ENCODE results near the gene CASKIN1. TPM values are rescaled to one million over a fixed set of nuclear protein-coding genes. Genes with fewer than 3 reads are reported as not detected.

Gene CASKIN1
- polyA plus RNA-seq, 3 donors, result not detected

DNA sequence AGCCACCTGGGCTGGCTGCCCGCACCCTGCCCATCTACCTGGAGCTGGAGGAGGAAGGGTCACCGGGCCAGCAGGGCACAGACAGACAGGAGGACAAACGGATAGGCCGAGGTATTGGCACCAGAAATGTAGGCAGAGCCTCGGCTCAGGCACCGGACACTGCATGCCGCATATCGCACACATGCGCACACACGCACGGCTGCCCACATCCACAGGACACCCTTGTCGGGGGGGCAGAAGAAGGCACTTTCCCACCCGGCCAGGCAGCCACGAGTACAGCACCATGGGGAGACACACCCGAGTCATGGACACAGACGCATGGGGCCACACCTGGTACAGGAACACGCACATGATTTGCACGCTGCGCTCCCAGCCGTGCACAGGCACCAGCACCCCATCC is 14.5 kb downstream of the CASKIN1 start:
- TF ChIP-seq, protein P1, sequence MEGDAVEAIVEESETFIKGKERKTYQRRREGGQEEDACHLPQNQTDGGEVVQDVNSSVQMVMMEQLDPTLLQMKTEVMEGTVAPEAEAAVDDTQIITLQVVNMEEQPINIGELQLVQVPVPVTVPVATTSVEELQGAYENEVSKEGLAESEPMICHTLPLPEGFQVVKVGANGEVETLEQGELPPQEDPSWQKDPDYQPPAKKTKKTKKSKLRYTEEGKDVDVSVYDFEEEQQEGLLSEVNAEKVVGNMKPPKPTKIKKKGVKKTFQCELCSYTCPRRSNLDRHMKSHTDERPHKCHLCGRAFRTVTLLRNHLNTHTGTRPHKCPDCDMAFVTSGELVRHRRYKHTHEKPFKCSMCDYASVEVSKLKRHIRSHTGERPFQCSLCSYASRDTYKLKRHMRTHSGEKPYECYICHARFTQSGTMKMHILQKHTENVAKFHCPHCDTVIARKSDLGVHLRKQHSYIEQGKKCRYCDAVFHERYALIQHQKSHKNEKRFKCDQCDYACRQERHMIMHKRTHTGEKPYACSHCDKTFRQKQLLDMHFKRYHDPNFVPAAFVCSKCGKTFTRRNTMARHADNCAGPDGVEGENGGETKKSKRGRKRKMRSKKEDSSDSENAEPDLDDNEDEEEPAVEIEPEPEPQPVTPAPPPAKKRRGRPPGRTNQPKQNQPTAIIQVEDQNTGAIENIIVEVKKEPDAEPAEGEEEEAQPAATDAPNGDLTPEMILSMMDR (IDR thresholded peaks at IDR 0.05), result no peak
- Histone ChIP-seq H3K4me3 (replicated peaks in 1 of 3; ENCODE audit: low read depth in 2 of 3, low read length in 3 of 3) (no peak overlapping the region), H2AFZ (ENCODE audit: insufficient read depth, low read depth, low read length, poor library complexity, severe bottlenecking) (no peak overlapping the region), H3K9ac (ENCODE audit: insufficient read depth, low read length, poor library complexity, severe bottlenecking) (no peak overlapping the region), H4K20me1 (ENCODE audit: insufficient read depth, low read length) (no peaks in the 10 kb centered on the region), H3K79me2 (ENCODE audit: insufficient read depth, low read length) (no peaks in the 10 kb centered on the region), H3K4me1 (ENCODE audit: control insufficient read depth in 1 of 2, insufficient read depth in 2 of 2, low read length in 2 of 2) (no peaks in the 10 kb centered on the region), H3K36me3 (replicated peaks in 1 of 2; ENCODE audit: control insufficient read depth in 1 of 2, insufficient read depth in 2 of 2, low read length in 2 of 2) (peaks cover 2 to 10% of the 10 kb centered on the region in 2 donors), H3K4me2 (replicated peaks; ENCODE audit: extremely low read depth, low read length, poor library complexity, severe bottlenecking) (no peak overlapping the region), H3K27ac (ENCODE audit: low read depth in 1 of 2, low read length in 2 of 2) (no peak overlapping the region), H3K27me3 (ENCODE audit: control insufficient read depth in 2 of 2, insufficient read depth in 2 of 2, low read length in 2 of 2) (peaks cover 0 to 3% of the 10 kb centered on the region in 2 donors), H3K9me3 (replicated peaks in 1 of 2; ENCODE audit: control insufficient read depth in 1 of 2, insufficient read depth in 1 of 2, low read length in 2 of 2) (no peaks in the 10 kb centered on the region)
- Mint-ChIP-seq H3K27me3 (ENCODE audit: low read depth in 3 of 3) (peaks cover 2 to 7% (median 3%) of the 10 kb centered on the region in 3 donors), H3K9me3 (peaks cover 0 to 2% (median 0%) of the 10 kb centered on the region in 7 donors), H3K4me3 (no peak overlapping the region), H3K4me1 (no peaks in the 10 kb centered on the region), H3K36me3 (peaks cover 5 to 7% of the 10 kb centered on the region in 2 donors), H3K27ac (peak overlapping the region in 2 of 7 donors; percentile 58 to 64)
- 96% methylated on average over 19 of the region's 20 CpGs for WGBS (ENCODE audit: insufficient coverage)
- DNase-seq, result no peak
- intact Hi-C loops (cut with micrococcal nuclease), result no loop called here

GRCh38 chr16:2180962-2181923 is 15.2 kb downstream of the CASKIN1 start:
- H3K4me1 Mint-ChIP-seq, result no peaks in the 10 kb centered on the region
- Histone ChIP-seq H3K4me1 (ENCODE audit: control insufficient read depth in 1 of 2, insufficient read depth in 2 of 2, low read length in 2 of 2) (no peaks in the 10 kb centered on the region), H4K20me1 (ENCODE audit: insufficient read depth, low read length) (no peaks in the 10 kb centered on the region), H3K4me2 (replicated peaks; ENCODE audit: extremely low read depth, low read length, poor library complexity, severe bottlenecking) (no peak overlapping the region), H3K9ac (ENCODE audit: insufficient read depth, low read length, poor library complexity, severe bottlenecking) (no peak overlapping the region), H3K27ac (ENCODE audit: low read depth in 1 of 2, low read length in 2 of 2) (no peak overlapping the region), H3K4me3 (replicated peaks in 1 of 3; ENCODE audit: low read depth in 2 of 3, low read length in 3 of 3) (no peak overlapping the region), H3K9me3 (replicated peaks in 1 of 2; ENCODE audit: control insufficient read depth in 1 of 2, insufficient read depth in 1 of 2, low read length in 2 of 2) (no peaks in the 10 kb centered on the region), H3K79me2 (ENCODE audit: insufficient read depth, low read length) (no peaks in the 10 kb centered on the region), H3K27me3 (ENCODE audit: control insufficient read depth in 2 of 2, insufficient read depth in 2 of 2, low read length in 2 of 2) (peaks cover 0 to 3% of the 10 kb centered on the region in 2 donors), H3K36me3 (replicated peaks in 1 of 2; ENCODE audit: control insufficient read depth in 1 of 2, insufficient read depth in 2 of 2, low read length in 2 of 2) (peaks cover 8 to 17% of the 10 kb centered on the region in 2 donors), H2AFZ (ENCODE audit: insufficient read depth, low read depth, low read length, poor library complexity, severe bottlenecking) (no peak overlapping the region)
- H3K9me3 Mint-ChIP-seq, result peaks cover 0 to 2% (median 0%) of the 10 kb centered on the region in 7 donors
- peaks cover 7 to 13% of the 10 kb centered on the region in 2 donors for H3K36me3 Mint-ChIP-seq
- H3K4me3 Mint-ChIP-seq, result no peak overlapping the region
- peaks cover 2 to 6% (median 3%) of the 10 kb centered on the region in 3 donors for H3K27me3 Mint-ChIP-seq (ENCODE audit: low read depth in 3 of 3)
- peak overlapping the region in 1 of 7 donors; percentile 64 for H3K27ac Mint-ChIP-seq
- intact Hi-C loops (cut with micrococcal nuclease), result no loop called here
- 94% methylated on average over 37 of the region's 46 CpGs for WGBS (ENCODE audit: insufficient coverage)
- TF ChIP-seq, protein P1 (IDR thresholded peaks at IDR 0.05), result no peak
- no peak for DNase-seq

Data from CD14-positive monocyte (primary cell).